A673 (cell line): ENCODE measurements around the gene PHACTR2.
"Not testable (repeated sequence)": the region's sequence is repeated elsewhere in the genome, so short reads cannot be mapped to it uniquely, and the experiment has no call there.

Source experiments
- CTCF ChIP-seq: fragments of 300-800, 200-600 bp; sonication (generic); conservative IDR thresholded peaks from 2 replicates; pipeline ENCODE4 v1.5.1; 2017; ENCODE audit warnings: low read depth, mild to moderate bottlenecking, antibody characterized with exemption, low read length, moderate library complexity, mixed read lengths
- EZH2 ChIP-seq: fragments of 200-600 bp; sonication (generic); IDR thresholded peaks from 2 replicates; pipeline ENCODE4 v1.6.1; 2017; ENCODE audit warnings: borderline replicate concordance, low read depth, mild to moderate bottlenecking, mixed read lengths, antibody characterized with exemption, low read length; ENCODE audit not compliant: poor library complexity, severe bottlenecking

GRCh38 chr6:143649319-143649718 is 28.4 kb upstream of the PHACTR2 start:
- TF ChIP-seq CTCF, EZH2: not testable (repeated sequence)
